ENCODE data around the gene MYRIP. TPM values are rescaled to one million over a fixed set of nuclear protein-coding genes. Genes with fewer than 3 reads are reported as not detected.
A peak's percentile ranks its signal among the peaks of the same experiment; 100 is the strongest.

Gene MYRIP
- total and polyA plus RNA-seq, 7 experiments from 2014 or later = not detected

GRCh38 chr3:40229963-40230362 is 420.6 kb downstream of the MYRIP start:
- Mint-ChIP-seq H3K27me3 (no peaks in the 10 kb centered on the region), H3K27ac (no peak overlapping the region), H3K4me1 (peaks cover 0 to 3% (median 0%) of the 10 kb centered on the region in 7 donors), H3K4me3 (no peak overlapping the region), H3K9me3 (no peaks in the 10 kb centered on the region), H3K36me3 (peaks cover 0 to 26% (median 12%) of the 10 kb centered on the region in 5 donors)
- intact Hi-C loops (cut with micrococcal nuclease) = no loop called here
- Histone ChIP-seq H3K27ac (ENCODE audit: low read depth, low read length) (no peak overlapping the region), H3K27me3 (ENCODE audit: control insufficient read depth in 2 of 2, insufficient read depth in 2 of 2, low read length in 2 of 2) (no peaks in the 10 kb centered on the region), H3K9me3 (ENCODE audit: control insufficient read depth in 2 of 3, low read length in 3 of 3) (no peaks in the 10 kb centered on the region), H3K36me3 (ENCODE audit: control insufficient read depth in 2 of 3, insufficient read depth in 3 of 3, low read length in 3 of 3) (no peaks in the 10 kb centered on the region), H3K4me3 (ENCODE audit: low read length) (no peak overlapping the region), H3K4me1 (ENCODE audit: control insufficient read depth in 2 of 2, insufficient read depth in 2 of 2, low read length in 2 of 2) (no peaks in the 10 kb centered on the region)
- POLR2A ChIA-PET = interaction anchor here (0.7 kb wide), 1 partner anchor 1867 kb away, joined by 3 read pairs; no protein-coding TSS in a partner anchor
- peak; percentile 28 for ATAC-seq
- DNase-seq = no peak
- CTCF ChIA-PET = no interaction called here

DNA sequence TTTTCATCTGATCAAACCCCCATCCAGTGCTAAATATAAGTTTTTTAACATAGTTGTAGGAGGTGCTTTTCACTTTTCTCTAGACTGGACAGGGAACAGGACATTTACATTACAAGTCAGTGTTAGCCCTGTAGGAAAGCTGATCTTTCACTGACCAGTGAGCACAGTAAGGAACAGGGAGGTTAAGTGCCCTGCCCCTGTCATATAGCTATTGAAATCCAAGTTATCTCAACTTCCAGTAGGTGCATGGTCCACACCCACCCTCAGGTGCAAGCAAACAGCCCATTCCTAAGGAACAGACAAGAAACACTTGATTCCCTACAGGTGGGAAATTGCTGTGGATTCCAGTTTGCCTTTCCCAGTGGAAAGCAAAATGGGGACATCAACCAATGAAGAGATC is 421.0 kb downstream of the MYRIP start:
- H3K27ac ChIP-seq (ENCODE audit: low read depth, low read length) = no peak overlapping the region
- DNase-seq (no peak), ATAC-seq (no peak)
- ChIA-PET CTCF (no interaction called here), POLR2A (interaction anchor here (0.7 kb wide), 1 partner anchor 1866 kb away, joined by 3 read pairs; no protein-coding TSS in a partner anchor)
- H3K9me3 Mint-ChIP-seq = no peaks in the 10 kb centered on the region
- no peak overlapping the region for H3K4me3 Mint-ChIP-seq
- H3K27me3 ChIP-seq (ENCODE audit: control insufficient read depth in 2 of 2, insufficient read depth in 2 of 2, low read length in 2 of 2) = no peaks in the 10 kb centered on the region
- H3K4me3 ChIP-seq (ENCODE audit: low read length) = no peak overlapping the region
- peaks cover 0 to 28% (median 12%) of the 10 kb centered on the region in 5 donors for H3K36me3 Mint-ChIP-seq
- H3K4me1 Mint-ChIP-seq = peaks cover 0 to 3% (median 0%) of the 10 kb centered on the region in 7 donors
- H3K27me3 Mint-ChIP-seq = no peaks in the 10 kb centered on the region
- H3K4me1 ChIP-seq (ENCODE audit: control insufficient read depth in 2 of 2, insufficient read depth in 2 of 2, low read length in 2 of 2) = no peaks in the 10 kb centered on the region
- no peaks in the 10 kb centered on the region for H3K36me3 ChIP-seq (ENCODE audit: control insufficient read depth in 2 of 3, insufficient read depth in 3 of 3, low read length in 3 of 3)
- no peaks in the 10 kb centered on the region for H3K9me3 ChIP-seq (ENCODE audit: control insufficient read depth in 2 of 3, low read length in 3 of 3)
- H3K27ac Mint-ChIP-seq = no peak overlapping the region
- intact Hi-C loops (cut with micrococcal nuclease) = no loop called here

- intact Hi-C loops (cut with micrococcal nuclease) = no loop called here
- H3K4me1 Mint-ChIP-seq = peaks cover 0 to 3% (median 0%) of the 10 kb centered on the region in 7 donors
- POLR2A ChIA-PET = no interaction called here
- H3K27ac ChIP-seq (ENCODE audit: low read depth, low read length) = no peak overlapping the region
- H3K27ac Mint-ChIP-seq = no peak overlapping the region
- H3K4me3 Mint-ChIP-seq = no peak overlapping the region
- no peak for DNase-seq
- H3K9me3 Mint-ChIP-seq = no peaks in the 10 kb centered on the region
- CTCF ChIA-PET = no interaction called here
- H3K4me1 ChIP-seq (ENCODE audit: control insufficient read depth in 2 of 2, insufficient read depth in 2 of 2, low read length in 2 of 2) = no peaks in the 10 kb centered on the region
- H3K36me3 Mint-ChIP-seq = peaks cover 0 to 22% (median 11%) of the 10 kb centered on the region in 5 donors
- no peaks in the 10 kb centered on the region for H3K36me3 ChIP-seq (ENCODE audit: control insufficient read depth in 2 of 3, insufficient read depth in 3 of 3, low read length in 3 of 3)
- H3K4me3 ChIP-seq (ENCODE audit: low read length) = no peak overlapping the region
- ATAC-seq = no peak
- H3K9me3 ChIP-seq (ENCODE audit: control insufficient read depth in 2 of 3, low read length in 3 of 3) = no peaks in the 10 kb centered on the region
- H3K27me3 Mint-ChIP-seq = no peaks in the 10 kb centered on the region
- no peaks in the 10 kb centered on the region for H3K27me3 ChIP-seq (ENCODE audit: control insufficient read depth in 2 of 2, insufficient read depth in 2 of 2, low read length in 2 of 2)
Observed at GRCh38 chr3:40232626-40233025, 423.2 kb downstream of the MYRIP start.

GRCh38 chr3:40237159-40237558 is 427.8 kb downstream of the MYRIP start:
- H3K27me3 ChIP-seq (ENCODE audit: control insufficient read depth in 2 of 2, insufficient read depth in 2 of 2, low read length in 2 of 2) = no peaks in the 10 kb centered on the region
- Mint-ChIP-seq H3K4me3 (no peak overlapping the region), H3K27ac (no peak overlapping the region), H3K27me3 (no peaks in the 10 kb centered on the region), H3K4me1 (no peaks in the 10 kb centered on the region), H3K9me3 (peaks cover 0 to 9% (median 0%) of the 10 kb centered on the region in 11 donors), H3K36me3 (peaks cover 0 to 22% (median 12%) of the 10 kb centered on the region in 5 donors)
- H3K27ac ChIP-seq (ENCODE audit: low read depth, low read length) = no peak overlapping the region
- no peaks in the 10 kb centered on the region for H3K9me3 ChIP-seq (ENCODE audit: control insufficient read depth in 2 of 3, low read length in 3 of 3)
- ChIA-PET CTCF (interaction anchor here (0.6 kb wide), 1 partner anchor 30 kb away, joined by 3 read pairs; no protein-coding TSS in a partner anchor), POLR2A (no interaction called here)
- H3K4me1 ChIP-seq (ENCODE audit: control insufficient read depth in 2 of 2, insufficient read depth in 2 of 2, low read length in 2 of 2) = no peaks in the 10 kb centered on the region
- intact Hi-C loops (cut with micrococcal nuclease) = no loop called here
- H3K4me3 ChIP-seq (ENCODE audit: low read length) = no peak overlapping the region
- no peaks in the 10 kb centered on the region for H3K36me3 ChIP-seq (ENCODE audit: control insufficient read depth in 2 of 3, insufficient read depth in 3 of 3, low read length in 3 of 3)
- ATAC-seq (no peak), DNase-seq (no peak)

- POLR2A ChIA-PET = no interaction called here
- Mint-ChIP-seq H3K27ac (no peak overlapping the region), H3K4me3 (no peak overlapping the region), H3K9me3 (peaks cover 0 to 9% (median 0%) of the 10 kb centered on the region in 11 donors), H3K36me3 (peaks cover 0 to 22% (median 7%) of the 10 kb centered on the region in 5 donors), H3K4me1 (no peaks in the 10 kb centered on the region), H3K27me3 (no peaks in the 10 kb centered on the region)
- intact Hi-C loops (cut with micrococcal nuclease) = no loop called here
- Histone ChIP-seq H3K27ac (ENCODE audit: low read depth, low read length) (no peak overlapping the region), H3K36me3 (ENCODE audit: control insufficient read depth in 2 of 3, insufficient read depth in 3 of 3, low read length in 3 of 3) (no peaks in the 10 kb centered on the region), H3K9me3 (ENCODE audit: control insufficient read depth in 2 of 3, low read length in 3 of 3) (no peaks in the 10 kb centered on the region), H3K4me1 (ENCODE audit: control insufficient read depth in 2 of 2, insufficient read depth in 2 of 2, low read length in 2 of 2) (no peaks in the 10 kb centered on the region), H3K4me3 (ENCODE audit: low read length) (no peak overlapping the region), H3K27me3 (ENCODE audit: control insufficient read depth in 2 of 2, insufficient read depth in 2 of 2, low read length in 2 of 2) (no peaks in the 10 kb centered on the region)
- CTCF ChIA-PET = no interaction called here
- no peak for DNase-seq
- no peak for ATAC-seq
Observed at GRCh38 chr3:40237889-40238571, 428.6 kb downstream of the MYRIP start.

GRCh38 chr3:40240921-40241320 is 431.5 kb downstream of the MYRIP start:
- ChIA-PET CTCF (no interaction called here), POLR2A (no interaction called here)
- H3K9me3 Mint-ChIP-seq = peaks cover 0 to 9% (median 0%) of the 10 kb centered on the region in 11 donors
- DNase-seq (no peak), ATAC-seq (no peak)
- peaks cover 0 to 12% (median 0%) of the 10 kb centered on the region in 5 donors for H3K36me3 Mint-ChIP-seq
- no peaks in the 10 kb centered on the region for H3K9me3 ChIP-seq (ENCODE audit: control insufficient read depth in 2 of 3, low read length in 3 of 3)
- H3K4me1 ChIP-seq (ENCODE audit: control insufficient read depth in 2 of 2, insufficient read depth in 2 of 2, low read length in 2 of 2) = no peaks in the 10 kb centered on the region
- H3K4me3 Mint-ChIP-seq = no peak overlapping the region
- peaks cover 0 to 4% (median 0%) of the 10 kb centered on the region in 7 donors for H3K4me1 Mint-ChIP-seq
- H3K27me3 ChIP-seq (ENCODE audit: control insufficient read depth in 2 of 2, insufficient read depth in 2 of 2, low read length in 2 of 2) = no peaks in the 10 kb centered on the region
- H3K4me3 ChIP-seq (ENCODE audit: low read length) = no peak overlapping the region
- no peaks in the 10 kb centered on the region for H3K36me3 ChIP-seq (ENCODE audit: control insufficient read depth in 2 of 3, insufficient read depth in 3 of 3, low read length in 3 of 3)
- H3K27ac ChIP-seq (ENCODE audit: low read depth, low read length) = no peak overlapping the region
- H3K27ac Mint-ChIP-seq = no peak overlapping the region
- no peaks in the 10 kb centered on the region for H3K27me3 Mint-ChIP-seq
- intact Hi-C loops (cut with micrococcal nuclease) = no loop called here

- no peaks in the 10 kb centered on the region for H3K4me1 ChIP-seq (ENCODE audit: control insufficient read depth in 2 of 2, insufficient read depth in 2 of 2, low read length in 2 of 2)
- Mint-ChIP-seq H3K36me3 (peaks cover 0 to 15% (median 5%) of the 10 kb centered on the region in 5 donors), H3K27ac (no peak overlapping the region), H3K4me3 (no peak overlapping the region), H3K9me3 (peaks cover 0 to 9% (median 0%) of the 10 kb centered on the region in 11 donors), H3K27me3 (no peaks in the 10 kb centered on the region), H3K4me1 (peaks cover 0 to 4% (median 0%) of the 10 kb centered on the region in 7 donors)
- DNase-seq = no peak
- ChIA-PET POLR2A (no interaction called here), CTCF (interaction anchor here (0.6 kb wide), 1 partner anchor 48 kb away, joined by 4 read pairs; no protein-coding TSS in a partner anchor)
- H3K27ac ChIP-seq (ENCODE audit: low read depth, low read length) = no peak overlapping the region
- H3K27me3 ChIP-seq (ENCODE audit: control insufficient read depth in 2 of 2, insufficient read depth in 2 of 2, low read length in 2 of 2) = no peaks in the 10 kb centered on the region
- H3K9me3 ChIP-seq (ENCODE audit: control insufficient read depth in 2 of 3, low read length in 3 of 3) = no peaks in the 10 kb centered on the region
- ATAC-seq = no peak
- H3K4me3 ChIP-seq (ENCODE audit: low read length) = no peak overlapping the region
- intact Hi-C loops (cut with micrococcal nuclease) = no loop called here
- H3K36me3 ChIP-seq (ENCODE audit: control insufficient read depth in 2 of 3, insufficient read depth in 3 of 3, low read length in 3 of 3) = no peaks in the 10 kb centered on the region
Observed at GRCh38 chr3:40242216-40242615, 432.8 kb downstream of the MYRIP start.
